NCI-H226 (cell line): ENCODE measurements around the gene SESN3.
"Not testable (repeated sequence)": the region's sequence is repeated elsewhere in the genome, so short reads cannot be mapped to it uniquely, and the experiment has no call there.

ENCODE experiments used
- DNase-seq: peaks from one replicate; pipeline ENCODE4 v3.0.0-alpha.2; 2015

Gene SESN3

DNA sequence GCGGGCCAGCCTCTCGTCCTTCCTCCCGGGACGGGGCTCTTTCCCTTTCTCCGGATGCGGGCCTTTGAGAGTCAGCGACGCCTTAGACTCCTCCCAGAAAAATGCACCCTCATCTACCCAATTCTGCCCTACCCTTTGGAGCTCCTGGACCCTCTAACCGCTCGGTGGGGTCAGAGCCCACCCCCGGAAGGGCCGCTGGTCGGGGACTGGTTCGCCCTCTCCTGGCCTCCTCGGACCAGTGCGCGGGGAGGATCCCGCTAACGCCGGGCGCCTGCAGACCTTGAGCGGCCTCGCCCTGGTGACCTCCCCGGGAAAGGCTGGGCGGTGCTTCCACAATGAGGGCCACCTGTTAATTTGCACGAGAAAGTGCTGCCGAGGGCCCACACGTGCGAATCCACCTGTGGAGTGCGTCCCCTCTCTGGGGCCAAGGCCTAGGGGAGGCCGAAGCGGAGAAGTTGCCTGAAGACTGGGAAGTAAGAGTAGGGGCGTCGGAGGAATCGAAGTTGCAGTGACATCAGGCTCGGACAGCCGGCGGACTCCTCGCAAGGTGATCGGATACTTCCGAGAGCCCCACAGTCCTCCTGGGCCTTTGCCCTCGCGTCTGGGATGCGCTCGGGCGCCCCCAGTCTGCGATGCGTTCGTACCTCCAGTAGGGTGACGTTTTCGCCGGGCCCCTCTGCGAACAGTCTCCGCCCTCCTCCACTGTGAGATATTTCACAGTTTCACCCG is 79.9 kb downstream of the SESN3 start:
- DNase-seq, result peak; percentile 71

DNA sequence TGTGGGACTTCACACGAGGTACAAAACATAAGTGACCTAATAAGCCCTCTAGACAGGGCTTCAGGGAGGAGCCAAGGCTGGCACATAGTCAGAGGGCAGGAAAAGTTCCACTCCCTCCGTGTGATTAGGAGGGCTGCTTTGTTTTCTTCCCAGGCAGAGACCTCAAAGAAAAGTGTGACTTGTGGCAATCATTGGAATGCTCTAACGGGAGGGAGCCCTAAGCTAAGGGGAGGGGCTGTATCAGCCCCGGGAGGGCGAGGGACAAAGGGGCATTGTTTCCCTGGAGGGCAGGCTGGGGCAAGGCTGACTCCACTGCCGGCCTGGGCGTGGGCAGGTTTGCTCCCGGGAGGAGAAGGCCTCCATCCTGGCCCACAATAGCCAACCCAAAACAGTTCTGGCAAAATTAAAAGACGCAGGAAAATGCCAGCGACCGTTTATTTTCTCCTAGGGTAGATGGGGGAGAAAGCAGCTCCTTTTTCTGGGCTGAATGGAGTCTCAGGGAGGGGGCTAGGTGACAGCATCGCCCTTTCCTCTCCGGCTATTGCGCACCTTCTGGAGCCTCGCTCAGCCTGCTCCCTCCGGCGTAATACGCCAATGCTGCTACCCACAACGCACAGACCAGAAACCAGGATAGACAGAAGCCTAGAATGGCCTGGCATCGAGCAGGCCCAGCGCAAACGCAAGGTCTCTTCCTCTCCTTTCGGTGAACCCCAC is 81.2 kb downstream of the SESN3 start:
- no peak for DNase-seq

DNA sequence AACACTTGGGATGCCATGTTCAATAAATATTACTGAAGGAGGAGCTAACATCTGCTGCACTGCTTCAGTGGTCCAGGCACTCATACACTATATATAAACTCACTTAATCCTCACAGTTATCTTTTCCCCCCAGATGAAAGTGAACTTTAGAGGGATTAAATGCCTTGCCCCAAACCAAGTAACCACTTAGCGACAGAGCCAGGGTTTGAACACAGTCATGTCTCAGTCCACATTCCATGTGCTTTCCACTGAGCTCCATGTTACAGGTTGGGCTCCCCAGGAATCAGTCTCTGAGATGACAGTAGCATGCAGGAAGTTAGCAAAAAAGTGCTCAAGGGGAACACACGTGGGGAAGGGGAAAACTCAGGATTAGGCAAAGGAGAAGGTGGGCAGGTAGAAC is 82.1 kb downstream of the SESN3 start:
- no peak for DNase-seq

DNA sequence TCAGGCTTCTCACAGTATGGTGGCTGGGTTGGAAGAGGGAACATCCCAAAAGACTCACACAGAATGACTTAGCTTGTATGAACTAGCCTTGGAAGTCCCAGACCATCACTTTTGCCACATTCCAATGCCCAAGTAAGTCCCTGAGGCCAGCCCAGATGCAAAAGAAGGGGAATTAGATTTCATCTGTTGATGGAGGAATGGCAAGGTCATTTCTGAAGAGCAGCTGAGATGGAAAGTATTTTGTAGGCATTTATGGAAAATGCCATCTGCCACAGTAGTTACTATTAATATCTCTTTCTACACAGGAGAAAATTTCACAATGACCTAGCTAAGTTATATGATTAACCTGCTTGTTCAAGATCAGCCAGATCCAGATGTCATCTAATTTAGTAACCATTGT is 82.6 kb downstream of the SESN3 start:
- DNase-seq, result no peak

DNA sequence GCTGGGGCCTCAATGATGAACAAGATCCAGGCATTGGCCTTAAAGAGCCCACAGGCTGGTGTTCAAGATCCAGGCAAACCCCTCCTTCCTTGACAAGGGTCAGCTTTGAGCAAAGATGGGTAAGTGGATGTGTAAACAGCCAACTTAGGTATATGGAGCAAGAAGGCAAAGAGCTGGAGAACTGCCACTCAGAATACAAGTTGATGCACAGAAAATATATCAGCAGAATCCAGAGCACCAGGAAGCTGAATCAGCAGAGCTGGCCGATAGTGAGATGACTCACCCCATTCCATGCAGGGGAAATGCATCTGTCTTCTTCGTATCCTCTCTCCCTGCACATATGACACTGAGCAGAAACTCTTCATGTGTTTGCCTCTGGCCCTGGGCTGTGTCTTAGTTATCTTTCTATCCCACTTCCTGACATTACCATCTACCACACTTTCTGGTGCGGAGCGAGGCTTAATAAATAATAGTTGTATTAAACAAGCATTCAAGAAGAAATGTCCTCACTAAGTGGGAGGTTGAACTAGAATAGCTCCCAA is 83.6 kb downstream of the SESN3 start:
- DNase-seq, result peak; percentile 96

DNA sequence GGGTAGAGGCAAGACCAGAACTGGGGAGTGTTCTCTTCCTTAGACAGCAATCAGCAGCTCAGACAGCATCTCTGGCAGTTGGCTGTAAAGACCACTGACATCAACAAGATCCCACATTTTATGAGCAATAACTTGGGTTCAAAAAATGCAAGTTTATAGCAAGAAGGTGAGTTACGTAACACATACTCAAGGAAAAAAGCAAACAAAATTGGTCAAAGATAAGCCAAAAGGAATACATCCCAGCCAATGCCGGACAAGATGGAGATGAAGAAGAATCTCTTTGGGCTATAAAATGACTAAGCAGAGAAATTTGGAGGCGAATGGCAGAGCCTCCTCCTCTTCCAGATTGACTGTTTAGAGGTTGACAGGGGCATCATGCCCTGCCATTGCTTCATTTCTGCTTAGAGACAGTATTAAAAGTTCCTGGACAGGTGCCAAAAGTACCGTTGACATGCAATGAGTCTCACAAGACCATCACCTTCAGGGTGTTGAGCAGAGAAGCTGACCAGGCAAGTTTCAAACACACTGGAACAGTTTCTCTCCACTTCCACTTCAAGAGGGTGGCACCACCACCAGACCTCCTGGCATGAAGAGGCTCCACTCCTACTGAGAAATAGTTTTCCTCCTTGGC is 85.5 kb downstream of the SESN3 start:
- DNase-seq, result no peak

DNA sequence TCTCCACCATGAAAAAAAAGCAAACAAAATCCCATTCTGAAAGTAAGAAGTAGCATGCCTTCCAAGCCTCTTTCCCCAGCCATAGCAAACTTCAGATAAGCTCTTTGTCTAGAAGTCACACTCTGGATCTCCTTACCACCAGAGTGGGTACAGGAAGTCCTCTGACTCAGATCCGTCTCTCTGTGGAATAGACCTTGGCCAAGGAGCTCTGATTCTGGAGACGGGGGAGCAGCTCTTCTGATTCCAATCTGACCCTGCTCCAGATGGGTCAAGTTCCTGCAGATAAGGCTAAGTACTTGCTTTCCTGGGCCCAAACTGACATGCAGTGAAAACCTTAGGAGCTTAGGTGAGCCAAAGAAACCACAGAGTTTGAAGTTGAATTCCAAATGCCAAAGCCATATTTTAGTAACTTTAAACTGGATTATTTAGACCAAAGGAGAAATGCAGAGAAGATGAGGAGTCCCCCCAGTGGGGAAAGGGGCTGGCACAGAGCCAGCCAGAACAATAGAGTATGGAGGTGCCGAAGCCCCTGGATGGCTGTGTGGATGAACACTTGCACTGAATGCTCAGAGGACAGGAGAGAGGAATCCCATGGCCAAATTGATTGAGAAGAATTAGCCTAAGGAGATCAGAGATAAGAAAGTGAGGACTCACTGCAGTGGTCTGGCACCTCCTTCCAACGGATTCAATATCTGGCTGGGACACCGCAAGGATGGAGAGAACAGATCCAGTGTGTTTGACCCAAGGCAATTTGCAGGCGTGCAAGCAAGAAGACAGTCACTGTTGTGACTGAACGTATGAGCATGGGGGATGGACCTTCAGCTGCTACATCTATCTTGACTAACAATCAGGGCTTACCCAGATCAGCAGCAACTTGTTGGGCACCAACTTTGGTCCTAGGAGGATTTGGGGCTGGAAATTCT is 86.4 kb downstream of the SESN3 start:
- DNase-seq, result no peak

DNA sequence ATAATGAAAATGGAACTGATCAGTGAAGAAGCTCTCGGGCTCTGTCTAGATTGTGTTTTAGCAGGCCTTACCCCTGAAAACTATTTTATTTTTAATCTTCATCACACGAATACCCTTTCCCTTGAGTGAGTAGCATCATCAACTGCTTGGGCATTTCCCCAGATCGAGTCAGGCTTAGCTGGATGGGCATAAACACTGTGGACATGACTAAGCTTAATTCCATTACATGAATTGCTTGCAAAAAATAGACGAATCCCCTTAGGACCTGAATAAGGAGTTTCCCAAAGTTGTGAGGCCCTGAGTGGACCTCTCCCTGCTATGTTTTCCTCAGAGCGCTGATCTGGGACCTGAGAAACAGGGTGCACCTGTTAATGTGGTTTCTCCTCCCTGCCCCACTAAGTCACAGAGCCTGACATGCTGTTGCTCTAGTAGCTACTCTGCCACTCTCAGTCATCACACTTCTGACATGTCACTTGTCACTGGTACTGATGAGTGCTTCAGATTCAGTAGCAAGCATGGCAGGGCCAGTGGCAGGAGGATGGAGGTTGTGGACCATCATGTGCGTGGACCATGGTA is 87.8 kb downstream of the SESN3 start:
- peak; percentile 39 for DNase-seq

DNA sequence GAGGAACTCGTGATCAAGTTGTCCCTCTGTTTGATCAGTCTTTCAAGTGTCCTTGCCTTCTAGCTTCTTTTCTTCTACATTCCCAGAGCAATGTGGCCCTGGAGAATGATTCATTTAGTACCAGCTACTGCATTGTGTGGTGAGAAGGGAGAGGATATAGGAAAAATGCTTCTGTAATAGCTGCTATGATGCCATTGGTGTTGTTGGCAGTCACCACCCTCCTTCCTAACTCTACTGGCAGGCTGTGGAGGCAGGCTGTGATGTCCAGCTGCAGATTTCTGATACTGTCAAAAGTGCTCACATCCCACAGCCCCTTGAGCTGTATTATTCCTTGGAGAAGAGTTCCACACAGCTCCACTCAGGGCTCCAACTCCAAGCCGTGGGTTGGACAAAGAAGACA is 88.6 kb downstream of the SESN3 start:
- no peak for DNase-seq

DNA sequence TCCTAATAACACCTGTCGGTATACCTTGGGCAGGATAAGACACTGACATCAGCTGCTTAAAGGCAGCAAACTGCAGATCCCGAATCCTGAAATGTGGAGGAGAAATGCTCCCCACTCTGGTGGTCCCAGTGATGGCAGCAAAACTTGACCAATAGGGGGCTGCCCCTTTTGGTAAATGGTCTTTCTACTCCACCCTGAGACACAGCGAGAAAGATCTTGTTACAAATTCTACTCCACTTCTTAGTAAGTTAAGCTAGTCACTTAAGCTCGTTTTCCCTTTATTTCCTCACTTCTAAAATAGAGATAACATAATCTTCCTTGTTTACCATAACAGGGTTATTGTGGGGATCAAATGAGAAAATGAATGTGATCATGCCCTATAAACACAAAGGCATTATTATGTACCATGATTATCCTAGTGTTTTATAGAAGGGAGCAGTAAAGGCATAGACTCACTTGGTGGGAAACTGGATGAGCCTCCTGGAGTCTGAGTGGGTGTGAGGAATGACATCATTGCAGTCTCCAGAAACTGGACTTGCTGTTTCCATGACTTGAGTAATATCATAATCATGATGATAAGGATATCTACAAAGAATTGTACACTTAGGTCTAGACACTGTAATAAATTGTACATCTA is 90.5 kb downstream of the SESN3 start:
- DNase-seq, result peak; percentile 77

DNA sequence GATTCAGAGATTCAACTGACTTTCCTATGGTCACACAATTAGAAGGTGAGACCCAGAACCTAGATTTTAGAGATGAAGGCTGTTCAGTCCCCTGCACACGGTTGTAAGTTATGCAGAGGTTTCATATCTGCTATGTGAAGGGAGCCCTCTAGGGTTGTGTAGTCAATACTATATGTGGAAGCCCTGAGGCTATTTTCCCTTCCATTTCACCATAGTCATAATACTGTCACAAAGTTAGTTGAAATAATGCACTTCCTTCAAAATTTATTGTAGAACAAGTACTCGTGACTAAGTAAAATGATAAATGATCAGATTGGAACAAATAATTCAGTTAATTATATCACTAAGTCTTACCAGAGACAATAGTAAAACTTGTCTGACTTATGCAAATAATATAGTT is 92.6 kb downstream of the SESN3 start:
- DNase-seq, result no peak

DNA sequence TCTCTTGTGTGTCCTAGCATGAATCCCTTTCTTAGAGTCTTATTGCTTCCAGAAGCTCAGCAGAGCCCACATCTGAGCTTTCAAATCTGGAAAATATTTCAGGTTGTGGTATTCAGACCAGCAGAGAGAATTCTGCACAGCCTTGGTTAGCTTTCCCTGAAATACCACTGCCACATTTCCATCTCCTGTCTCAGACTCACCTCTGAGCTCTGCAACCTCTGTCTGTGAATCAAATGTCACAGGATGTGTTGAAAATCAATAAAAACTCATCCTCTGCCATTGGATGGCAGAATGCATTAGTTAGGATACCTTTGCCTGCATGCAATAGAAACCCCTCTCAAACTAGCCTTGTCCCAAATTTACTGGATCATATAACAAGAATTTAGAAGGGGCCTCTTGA is 93.7 kb downstream of the SESN3 start:
- no peak for DNase-seq

DNA sequence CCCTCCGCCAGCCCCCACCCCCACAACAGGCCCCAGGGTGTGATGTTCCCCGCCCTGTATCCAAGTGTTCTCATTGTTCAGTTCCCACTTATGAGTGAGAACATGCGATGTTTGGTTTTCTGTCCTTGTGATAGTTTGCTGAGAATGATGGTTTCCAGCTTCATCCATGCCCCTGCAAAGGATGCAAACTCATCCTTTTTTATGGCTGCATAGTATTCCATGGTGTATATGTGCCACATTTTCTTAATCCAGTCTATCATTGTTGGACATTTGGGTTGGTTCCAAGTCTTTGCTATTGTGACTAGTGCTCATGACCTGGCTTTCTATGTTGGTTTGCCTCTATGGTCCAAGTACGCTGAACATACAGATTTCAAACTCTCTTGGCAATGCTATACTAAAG is 94.3 kb downstream of the SESN3 start:
- DNase-seq, result not testable (repeated sequence)

DNA sequence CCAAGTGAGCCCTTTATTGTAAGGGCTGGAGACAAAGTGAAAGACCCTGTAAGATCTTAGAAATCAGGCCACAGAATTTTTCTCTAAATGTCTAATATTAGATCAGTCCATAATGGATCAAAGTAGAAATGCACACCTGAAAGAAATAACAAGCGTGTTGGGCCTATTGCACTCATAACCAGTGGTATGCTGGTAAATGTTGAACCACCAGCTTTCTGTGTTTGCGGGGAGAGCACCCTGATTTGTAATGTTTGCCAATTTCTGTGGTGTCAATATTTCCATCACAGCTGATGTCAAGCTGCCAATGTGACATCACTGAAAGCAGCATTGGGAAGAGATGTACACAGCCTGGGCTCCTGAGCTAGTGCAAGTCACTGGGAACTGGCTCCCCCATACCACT is 95.1 kb downstream of the SESN3 start:
- DNase-seq, result no peak

DNA sequence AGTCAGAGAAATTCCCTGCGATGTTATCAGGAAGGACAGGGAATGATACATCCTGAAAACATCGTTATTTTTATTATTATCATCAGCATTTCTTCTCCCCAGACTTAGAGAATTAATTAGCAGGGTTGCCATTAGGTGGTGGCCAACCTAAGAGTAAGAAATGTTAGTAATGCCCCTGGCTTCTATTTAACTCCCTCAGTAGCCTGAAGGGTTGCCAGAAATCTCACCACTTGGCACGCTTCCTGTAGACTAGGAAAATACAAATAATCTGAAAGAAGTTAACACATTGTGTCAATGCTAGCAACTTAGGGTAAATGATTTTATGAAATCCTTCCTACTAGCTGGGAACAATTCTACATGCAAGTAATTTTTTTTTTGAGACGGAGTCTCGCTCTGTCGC is 95.8 kb downstream of the SESN3 start:
- DNase-seq, result no peak

DNA sequence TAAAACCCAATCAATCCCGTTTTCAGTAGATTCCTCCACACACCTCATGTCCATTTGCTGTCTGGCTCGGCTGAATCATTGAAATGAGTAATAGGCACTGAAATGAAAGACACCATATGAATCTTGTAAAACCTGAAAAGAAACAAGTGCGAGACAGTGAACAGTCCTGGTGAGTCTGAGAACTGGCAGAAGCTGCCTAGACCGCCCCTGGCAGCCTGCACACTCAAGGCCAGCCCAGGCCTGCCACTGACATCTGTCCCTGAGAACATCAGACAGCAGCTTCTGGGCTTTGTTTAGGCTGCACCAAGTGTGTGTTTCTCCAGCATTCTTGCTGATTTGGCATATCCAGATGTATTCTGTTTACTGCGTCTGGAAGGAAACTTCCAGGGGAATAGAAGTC is 96.5 kb downstream of the SESN3 start:
- peak; percentile 54 for DNase-seq

DNA sequence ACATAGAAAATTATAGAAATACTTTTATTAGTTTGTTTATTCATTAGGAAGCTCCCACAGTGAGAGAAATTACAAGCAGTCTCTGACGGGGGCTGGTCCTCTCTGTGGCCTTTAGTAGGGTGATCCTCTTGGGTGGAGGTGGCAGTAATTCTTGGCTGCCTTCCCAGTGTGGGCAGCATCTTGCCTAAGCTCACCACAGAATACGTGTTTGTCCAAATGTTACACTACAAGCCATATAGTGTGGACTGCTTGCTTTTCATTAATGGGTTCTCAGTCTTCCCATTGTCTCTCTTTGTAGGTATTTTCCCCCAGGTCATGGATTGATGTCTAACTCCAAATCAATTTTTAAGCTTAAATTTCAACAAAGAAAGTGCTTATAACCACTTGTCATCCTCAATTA is 98.0 kb downstream of the SESN3 start:
- DNase-seq, result no peak

DNA sequence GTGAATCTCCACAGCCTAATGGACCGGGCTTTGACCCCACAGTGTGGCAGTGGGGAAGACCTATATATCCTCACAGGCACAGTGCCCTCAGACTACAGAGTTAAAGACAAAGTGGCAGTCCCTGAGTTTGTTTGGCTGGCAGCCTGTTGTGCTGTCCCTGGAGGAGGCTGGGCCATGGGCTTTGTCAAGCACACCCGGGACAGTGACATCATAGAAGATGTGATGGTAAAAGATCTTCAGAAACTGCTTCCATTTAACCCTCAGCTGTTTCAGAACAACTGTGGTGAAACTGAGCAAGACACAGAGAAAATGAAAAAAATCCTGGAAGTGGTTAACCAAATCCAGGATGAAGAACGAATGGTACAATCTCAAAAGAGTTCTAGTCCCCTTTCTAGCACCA is 102.4 kb downstream of the SESN3 start:
- no peak for DNase-seq

DNA sequence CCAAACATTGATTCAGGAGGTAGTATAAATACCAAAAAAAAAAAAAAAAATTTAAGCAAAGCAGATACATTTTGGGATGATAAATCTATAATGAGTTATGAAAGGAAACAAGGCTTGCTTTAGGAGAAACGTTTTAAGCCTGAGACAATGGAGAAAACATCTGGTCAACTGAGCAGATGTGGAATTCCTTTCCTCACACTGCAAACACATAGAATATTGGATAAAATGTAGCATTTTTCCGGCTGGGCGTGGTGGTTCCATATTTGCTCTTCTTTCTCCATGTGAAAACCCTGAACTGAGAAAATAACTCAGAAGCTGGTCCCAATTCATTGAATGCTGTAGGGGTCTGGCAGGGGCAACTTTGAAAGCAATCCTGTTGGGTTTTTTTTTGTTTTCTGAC is 107.4 kb downstream of the SESN3 start:
- no peak for DNase-seq

DNA sequence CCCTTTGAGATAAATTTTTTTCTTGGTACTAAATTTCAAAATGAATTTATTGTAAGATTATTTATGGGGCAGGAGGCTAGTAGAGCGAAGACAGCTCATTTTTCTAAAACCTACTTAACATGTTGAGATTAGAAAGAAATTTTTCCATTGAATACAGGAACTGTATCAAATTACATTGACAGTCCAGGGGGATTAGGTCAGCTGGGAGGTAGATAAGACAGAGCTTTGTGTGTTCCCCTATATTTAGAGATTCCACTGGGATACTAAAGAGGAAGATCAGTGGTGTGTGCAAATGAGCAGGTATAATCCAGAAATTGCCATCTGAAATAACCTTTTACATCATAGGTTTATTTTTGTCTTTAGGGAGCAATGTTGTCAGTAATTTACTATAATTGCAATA is 109.3 kb downstream of the SESN3 start:
- peak; percentile 24 for DNase-seq

DNA sequence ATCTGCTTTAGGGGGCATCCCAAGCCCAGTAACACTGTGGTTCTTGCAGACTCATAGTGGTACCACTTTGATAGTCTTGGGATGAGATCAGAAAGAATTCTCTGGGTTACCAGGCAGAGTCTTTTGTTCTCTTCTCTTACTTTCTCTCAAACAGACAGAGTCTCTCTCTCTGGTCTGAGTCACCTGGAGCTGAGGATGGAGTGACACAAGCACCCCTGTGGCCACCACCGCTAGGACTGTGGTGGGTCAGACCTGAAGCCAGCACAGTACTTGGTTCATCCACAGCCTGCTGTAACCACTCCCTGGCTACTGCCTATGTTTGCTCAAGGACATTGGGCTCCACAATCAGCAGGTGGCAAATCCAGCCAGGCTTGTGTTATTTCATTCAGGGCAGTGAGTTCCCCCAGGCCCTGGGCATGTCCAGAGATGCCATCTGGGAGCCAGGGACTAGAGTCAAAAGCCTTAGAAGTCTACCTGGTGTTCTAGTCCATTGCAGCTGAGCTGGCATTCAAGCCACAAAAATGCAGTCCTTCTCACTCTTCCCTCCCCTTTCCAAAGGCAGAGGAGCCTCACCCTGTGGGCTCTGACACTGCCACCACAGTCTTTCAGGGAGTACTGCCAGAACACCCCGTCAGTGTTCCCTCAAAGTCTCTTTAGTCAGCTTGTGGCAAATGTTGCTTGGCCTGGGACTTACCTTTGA is 111.5 kb downstream of the SESN3 start:
- DNase-seq, result no peak
